Thymus (tissue), 11 donors: ENCODE results near the gene C2CD4A. TPM values are rescaled to one million over a fixed set of nuclear protein-coding genes. Genes with fewer than 3 reads are reported as not detected.

Experiments
- DNase-seq, 9 donors: peaks; one replicate each; pipeline ENCODE4 v3.0.0-alpha.2; 2013; ENCODE audit warnings: low spot score in 9 of 9, low read depth in 6 of 9, missing footprints in 1 of 9
- H3K27ac ChIP-seq, 2 donors: one replicate each; pipeline ENCODE4 v1.5.1; 2013; ENCODE audit warnings: control low read depth in 1 of 2, low read depth in 1 of 2, low read length in 1 of 2, mild to moderate bottlenecking in 1 of 2, moderate library complexity in 1 of 2
- H3K27me3 ChIP-seq, 2 donors: one replicate each; pipeline ENCODE4 v1.5.1; 2013; ENCODE audit warnings: low read length in 1 of 2; ENCODE audit not compliant: control insufficient read depth in 2 of 2, insufficient read depth in 1 of 2
- H3K36me3 ChIP-seq, 2 donors: one replicate each; pipeline ENCODE4 v1.5.1; 2013; ENCODE audit warnings: low read length in 1 of 2, mild to moderate bottlenecking in 1 of 2, moderate library complexity in 1 of 2; ENCODE audit not compliant: control insufficient read depth in 2 of 2, insufficient read depth in 2 of 2
- H3K4me1 ChIP-seq, 2 donors: one replicate each; pipeline ENCODE4 v1.5.1; 2013; ENCODE audit warnings: low read length in 2 of 2; ENCODE audit not compliant: control insufficient read depth in 2 of 2, insufficient read depth in 2 of 2
- H3K4me3 ChIP-seq, 2 donors: one replicate each; pipeline ENCODE4 v1.5.1; 2013; ENCODE audit warnings: low read length in 2 of 2, control low read depth in 1 of 2, mild to moderate bottlenecking in 1 of 2
- H3K9me3 ChIP-seq, 2 donors: one replicate each; pipeline ENCODE4 v1.5.1; 2013; ENCODE audit warnings: low read length in 1 of 2, mild to moderate bottlenecking in 1 of 2; ENCODE audit not compliant: control insufficient read depth in 2 of 2, insufficient read depth in 1 of 2
- WGBS: extraction: QIAGEN DNeasy Blood & Tissue Kit; methylation state at CpG from one replicate; pipeline ENCODE4 v1.1.7; 2013; 5-methylcytosine and 5-hydroxymethylcytosine counted together
- polyA plus RNA-seq: library from polyadenylated mRNA; stranded (reverse); fragments of 200-250 nt; gene quantifications from one replicate; pipeline ENCODE4 v1.2.3, GENCODE V29; 2013
- total RNA-seq: library from RNA; stranded (reverse); fragments of 120-200 nt; gene quantifications from one replicate; pipeline ENCODE4 v1.2.4, GENCODE V29; 2013
- donor health status: healthy.

C2CD4A gene
- total and polyA plus RNA-seq, 2 donors = 0.66 to 11.6 TPM

DNA sequence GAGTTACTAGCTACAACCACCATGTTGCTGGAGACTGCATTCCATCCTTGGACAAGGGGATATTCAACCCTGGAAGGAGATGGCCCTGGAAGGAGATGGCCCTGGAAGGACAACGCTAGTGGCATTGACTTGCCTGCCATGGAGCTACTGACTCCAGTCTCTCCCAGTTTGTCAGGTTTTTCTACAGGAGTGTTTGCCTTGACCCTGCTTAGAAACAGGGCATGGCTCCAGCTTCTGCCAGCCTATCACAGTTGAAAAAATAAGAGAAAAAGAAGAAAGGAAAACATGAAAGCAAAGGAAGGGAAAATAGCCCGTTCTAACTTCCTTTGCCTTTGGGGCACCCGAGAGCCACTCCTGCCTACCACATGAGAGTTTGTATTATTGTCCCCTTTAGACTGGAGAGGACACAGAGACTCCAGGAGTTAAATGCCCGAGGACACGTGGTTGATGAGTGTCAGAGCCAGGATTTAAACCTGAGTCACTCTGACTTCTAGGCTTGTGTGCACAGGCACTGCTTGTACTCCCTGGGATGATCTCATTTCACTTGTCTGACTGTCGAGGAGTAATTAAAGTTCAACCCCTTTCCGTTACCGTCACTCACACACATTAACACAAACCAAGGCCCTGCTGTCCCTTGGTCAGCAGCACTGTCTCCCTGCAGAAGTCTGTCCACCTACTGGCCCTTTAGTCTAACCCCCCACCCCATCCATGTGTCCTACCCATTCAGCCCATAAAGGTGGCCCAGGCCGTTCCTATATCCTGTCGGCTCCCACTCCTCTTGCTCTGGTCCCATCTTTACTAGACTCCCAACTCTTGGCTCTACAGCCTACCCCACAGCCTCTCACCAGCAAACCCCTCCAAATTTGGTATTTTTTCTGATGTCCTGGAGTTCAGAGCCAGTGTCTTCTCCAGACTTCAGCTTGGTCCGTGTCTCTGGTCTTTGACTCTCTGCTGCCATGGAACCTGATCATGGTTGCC, 46.1 kb downstream of the C2CD4A start:
- no peak overlapping the region for H3K27ac ChIP-seq
- no peaks in the 10 kb centered on the region for H3K27me3 ChIP-seq
- WGBS = 87% methylated on average over 11 of the region's 11 CpGs
- H3K36me3 ChIP-seq = no peaks in the 10 kb centered on the region
- H3K4me3 ChIP-seq = no peak overlapping the region
- H3K9me3 ChIP-seq = no peaks in the 10 kb centered on the region
- H3K4me1 ChIP-seq = no peaks in the 10 kb centered on the region
- DNase-seq = no peak

DNA sequence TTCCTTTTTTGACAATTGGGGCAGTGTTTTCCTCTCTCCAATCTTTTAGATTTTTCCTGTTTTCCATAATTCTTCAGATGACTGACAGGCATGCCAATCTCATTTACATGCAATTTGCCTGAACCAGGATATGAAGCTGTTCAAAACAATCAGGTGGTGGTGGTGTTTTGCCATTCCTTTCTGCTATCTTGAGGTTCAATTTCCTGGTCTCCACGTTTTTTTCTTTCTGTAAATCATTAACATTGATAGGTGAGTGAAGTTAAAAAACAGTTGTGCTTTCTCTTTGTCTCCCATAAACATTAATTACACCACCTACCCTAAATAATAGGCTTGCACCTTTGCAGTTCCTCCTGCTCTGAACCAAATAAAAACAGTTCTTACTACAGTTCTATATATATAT, 49.1 kb downstream of the C2CD4A start:
- H3K9me3 ChIP-seq = no peaks in the 10 kb centered on the region
- peaks cover 4 to 7% of the 10 kb centered on the region in 2 donors for H3K4me1 ChIP-seq
- H3K27me3 ChIP-seq = no peaks in the 10 kb centered on the region
- DNase-seq = no peak
- no peak overlapping the region for H3K4me3 ChIP-seq
- WGBS = 21% methylated on average over 1 of the region's 1 CpG
- no peaks in the 10 kb centered on the region for H3K36me3 ChIP-seq
- no peak overlapping the region for H3K27ac ChIP-seq

DNA sequence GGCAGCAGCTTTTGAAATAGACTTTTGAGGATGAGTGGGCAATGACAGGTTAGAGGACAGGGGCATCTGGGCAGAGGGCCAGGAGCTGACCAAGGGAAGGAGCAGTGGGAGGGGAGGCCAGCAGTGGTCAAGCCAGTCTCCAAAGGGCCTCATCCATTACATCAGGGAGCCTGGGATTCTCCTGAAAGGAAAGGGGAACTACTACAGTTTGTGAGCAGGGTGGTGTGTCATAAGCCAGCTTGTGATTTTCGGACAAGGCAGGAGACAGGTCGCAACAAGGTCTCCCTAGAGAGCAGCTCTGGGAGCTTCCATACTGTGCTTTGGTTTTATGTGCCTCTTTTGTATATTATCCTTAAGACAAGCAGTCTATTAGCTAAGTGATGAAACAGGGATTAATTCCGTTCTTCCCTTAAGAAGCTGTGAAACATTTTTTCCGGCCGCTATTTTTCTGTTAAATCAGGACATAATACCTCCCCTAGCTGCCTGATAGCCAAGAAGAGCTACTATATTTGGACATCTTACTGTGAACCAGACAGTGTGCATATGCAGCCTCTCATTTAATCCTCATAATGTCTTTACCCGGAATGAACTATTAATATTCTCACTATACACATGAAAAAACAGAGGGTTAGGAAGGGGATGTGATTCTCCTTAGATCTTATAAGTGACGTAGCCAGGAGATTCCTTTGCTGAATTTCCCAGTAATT, 51.9 kb downstream of the C2CD4A start:
- 96% methylated on average over 7 of the region's 7 CpGs for WGBS
- no peaks in the 10 kb centered on the region for H3K36me3 ChIP-seq
- H3K9me3 ChIP-seq = no peaks in the 10 kb centered on the region
- no peak overlapping the region for H3K4me3 ChIP-seq
- H3K27me3 ChIP-seq = no peaks in the 10 kb centered on the region
- DNase-seq = no peak
- peak overlapping the region; percentile 1 to 70 for H3K27ac ChIP-seq
- peaks cover 19 to 21% of the 10 kb centered on the region in 2 donors for H3K4me1 ChIP-seq

DNA sequence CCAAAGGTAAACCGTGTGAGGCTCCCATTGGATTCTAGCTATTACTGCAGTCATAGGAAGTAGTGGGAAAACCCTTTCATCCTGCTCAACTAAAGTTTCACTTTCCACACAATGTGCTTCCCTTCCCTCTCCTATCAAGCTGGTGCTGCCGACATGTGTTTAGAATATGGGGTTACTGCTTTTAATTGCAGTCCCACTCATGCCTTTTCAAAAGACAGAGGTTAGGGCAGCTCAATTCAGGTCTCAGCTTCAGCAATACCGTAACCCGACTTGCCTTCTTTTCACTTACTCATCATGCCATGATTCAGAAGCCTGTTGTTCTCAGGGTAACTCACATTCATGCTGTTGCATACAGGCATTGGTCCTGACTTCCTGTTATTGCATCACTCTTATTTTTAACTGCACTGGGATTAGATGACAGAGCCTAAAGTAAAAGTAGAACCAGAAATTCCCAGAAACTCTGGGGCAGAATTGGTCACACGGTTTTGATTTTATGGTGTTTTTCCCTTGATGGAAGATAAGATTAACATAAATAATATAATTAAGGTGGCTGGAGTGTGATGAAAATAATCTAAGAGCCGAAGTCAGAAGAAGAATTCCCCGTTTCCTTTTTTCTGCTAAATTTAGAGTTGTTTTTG, 52.6 kb downstream of the C2CD4A start:
- H3K27ac ChIP-seq = peak overlapping the region; percentile 70 to 82
- H3K4me1 ChIP-seq = peaks cover 19 to 24% of the 10 kb centered on the region in 2 donors
- DNase-seq = peak in 4 of 9 donors; percentile 27 to 53 (median 30)
- 41% methylated on average over 7 of the region's 7 CpGs for WGBS
- H3K36me3 ChIP-seq = no peaks in the 10 kb centered on the region
- no peaks in the 10 kb centered on the region for H3K27me3 ChIP-seq
- H3K4me3 ChIP-seq = no peak overlapping the region
- no peaks in the 10 kb centered on the region for H3K9me3 ChIP-seq

DNA sequence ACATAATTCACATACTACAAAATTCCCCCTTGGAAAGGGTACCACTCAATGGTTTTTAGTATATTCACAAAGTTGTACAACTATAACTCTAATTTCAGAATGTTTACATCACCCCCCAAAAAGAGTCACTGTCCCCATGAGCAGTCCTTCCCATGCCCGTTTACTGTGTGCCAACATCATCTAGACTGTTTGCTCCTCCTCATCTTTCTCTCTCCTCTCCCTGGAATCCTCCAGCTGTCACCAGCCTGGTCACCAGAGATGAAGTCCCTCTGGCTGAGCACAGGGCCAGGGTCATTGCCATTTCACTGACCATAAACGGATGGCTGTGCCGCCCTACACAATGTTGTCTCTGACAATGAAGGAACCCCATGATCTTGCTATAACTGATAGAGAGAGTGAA, 53.1 kb downstream of the C2CD4A start:
- no peak for DNase-seq
- Histone ChIP-seq H3K4me1 (peaks cover 21 to 27% of the 10 kb centered on the region in 2 donors), H3K4me3 (no peak overlapping the region), H3K9me3 (no peaks in the 10 kb centered on the region), H3K36me3 (no peaks in the 10 kb centered on the region), H3K27me3 (no peaks in the 10 kb centered on the region), H3K27ac (peak overlapping the region in 1 of 2 donors; percentile 70)
- 98% methylated on average over 3 of the region's 3 CpGs for WGBS

Other genes with a start within 250 kb of the C2CD4A start
- gene VPS13C, start 6.5 kb upstream of the C2CD4A start, total RNA-seq = 38.1 TPM
- gene VPS13C, start 6.5 kb upstream of the C2CD4A start, polyA plus RNA-seq = 50.9 TPM
- gene C2CD4B, start 98.3 kb downstream of the C2CD4A start, total RNA-seq = 2.7 TPM
- gene C2CD4B, start 98.3 kb downstream of the C2CD4A start, polyA plus RNA-seq = 8.8 TPM